ENCODE results near the gene CELF2.

The CELF2 gene

DNA sequence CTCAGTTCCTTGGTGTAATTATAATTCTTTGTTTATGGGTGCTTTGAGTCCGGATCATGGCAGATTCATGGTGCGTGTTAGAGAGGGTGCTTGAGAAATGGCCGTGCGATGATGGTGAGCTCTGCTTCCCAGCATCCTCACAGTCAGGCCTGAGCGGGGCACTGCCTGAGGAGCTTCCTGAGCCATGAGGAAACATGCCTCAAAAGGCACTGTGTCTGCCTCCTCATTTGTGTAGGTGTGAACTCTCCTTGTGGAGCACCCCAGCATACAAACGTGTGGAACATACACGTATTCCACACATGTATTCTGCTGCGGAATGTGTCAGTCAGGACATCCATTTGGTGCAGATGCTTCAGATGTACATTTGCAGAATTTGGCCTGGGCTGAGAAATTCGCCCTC, 205.4 kb downstream of the CELF2 start:
- no peak for DNase-seq (ENCODE audit: low read depth in 2 of 2)

GRCh38 chr10:11223507-11224140, 206.0 kb downstream of the CELF2 start:
- DNase-seq (ENCODE audit: low read depth in 2 of 2): no peak

GRCh38 chr10:11224321-11224720, 206.6 kb downstream of the CELF2 start:
- no peak for DNase-seq (ENCODE audit: low read depth in 2 of 2)

GRCh38 chr10:11224792-11225416, 207.2 kb downstream of the CELF2 start:
- DNase-seq (ENCODE audit: low read depth in 2 of 2): no peak

DNA sequence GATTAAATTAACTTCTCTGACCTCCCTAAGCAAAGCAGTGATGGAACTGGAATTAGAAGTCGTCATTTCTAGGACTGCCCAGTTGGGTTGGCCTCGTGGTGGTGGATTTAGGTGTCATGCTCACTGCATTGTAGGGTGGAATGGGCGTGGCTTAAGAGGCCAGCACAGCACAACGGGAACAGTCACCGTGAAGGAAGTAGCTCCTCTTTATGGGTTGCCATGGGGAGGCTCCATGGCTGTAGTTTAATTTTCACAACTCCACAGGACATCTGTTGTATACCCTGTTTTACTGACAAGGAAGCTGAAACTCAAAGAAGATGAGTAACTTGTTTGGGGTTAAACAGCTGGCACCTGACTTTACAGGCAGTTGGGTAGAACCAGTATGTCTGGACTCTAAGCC, 208.3 kb downstream of the CELF2 start:
- DNase-seq (ENCODE audit: low read depth in 2 of 2): peak in 1 of 2 donors; percentile 29

DNA sequence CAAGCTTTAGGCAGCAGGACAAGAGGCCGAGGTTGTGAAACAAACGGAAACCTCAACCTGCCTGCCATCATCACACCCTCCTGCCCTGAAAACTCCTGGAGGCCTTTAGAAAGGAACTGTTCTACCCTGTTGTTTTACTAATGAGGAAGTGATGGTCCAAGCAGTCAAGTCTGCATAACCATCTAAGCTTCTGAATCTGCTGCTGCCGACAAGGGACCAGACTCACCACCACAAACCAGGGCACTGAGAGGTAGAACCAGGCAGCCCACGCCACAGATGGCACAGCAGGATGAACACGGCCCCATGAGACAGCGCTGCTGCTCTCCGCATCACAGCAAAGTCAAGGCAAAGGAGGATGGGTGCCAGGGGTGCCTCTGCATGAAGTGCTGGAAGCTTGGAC, 209.4 kb downstream of the CELF2 start:
- DNase-seq (ENCODE audit: low read depth in 2 of 2): no peak

DNA sequence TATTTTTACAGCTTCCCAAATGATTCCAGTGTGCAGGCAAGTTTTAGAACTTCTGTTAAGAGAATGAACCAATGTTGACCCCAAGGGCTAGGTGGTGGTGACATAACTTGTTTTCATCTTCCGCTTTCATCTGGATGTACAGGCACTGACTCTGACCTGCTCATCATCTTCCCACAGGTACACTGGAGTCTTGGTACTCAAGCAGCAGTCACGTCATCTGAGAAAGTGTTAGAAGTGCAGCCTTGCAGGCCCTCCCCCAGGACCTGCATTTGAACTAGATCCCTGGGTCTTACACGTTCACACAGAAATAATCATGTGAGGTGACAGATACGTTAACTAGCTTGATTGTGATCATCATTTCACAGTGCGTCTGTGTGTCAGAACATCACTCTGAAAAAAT, 212.2 kb downstream of the CELF2 start:
- DNase-seq (ENCODE audit: low read depth in 2 of 2): no peak

DNA sequence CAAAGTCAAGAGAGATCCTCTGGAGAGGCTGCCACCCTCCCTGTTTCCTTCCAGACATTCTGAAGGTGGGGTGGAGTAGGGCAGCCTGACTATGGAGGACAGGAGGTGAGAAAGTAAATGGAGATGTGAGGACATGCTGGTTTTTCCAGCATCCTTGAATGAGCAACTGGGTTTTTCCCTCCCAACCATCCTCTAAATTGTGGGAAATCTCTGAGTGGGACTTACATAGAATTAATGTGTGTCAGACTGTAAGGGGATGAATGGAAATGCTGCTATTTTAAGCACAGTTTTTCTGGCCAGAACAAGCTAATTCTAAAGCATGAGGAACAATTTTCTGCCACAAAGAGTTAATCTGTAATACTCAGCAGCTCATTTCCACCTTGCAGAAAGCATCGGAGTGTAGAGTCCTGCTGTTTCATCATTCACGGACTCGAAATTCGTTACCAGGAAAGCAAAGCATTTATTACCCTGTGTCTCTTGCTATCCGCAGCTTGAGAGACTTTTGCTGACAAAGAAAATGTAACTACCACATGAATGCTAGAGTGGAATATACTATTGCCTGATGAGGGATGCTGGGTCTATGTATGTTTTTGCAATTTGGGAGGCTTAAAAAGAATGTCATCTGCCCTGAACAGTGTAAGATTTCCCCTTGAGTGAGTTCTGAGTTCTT, 213.0 kb downstream of the CELF2 start:
- DNase-seq (ENCODE audit: low read depth in 2 of 2): no peak

- no peak for DNase-seq (ENCODE audit: low read depth in 2 of 2)
Observed at GRCh38 chr10:11231285-11231684, 213.6 kb downstream of the CELF2 start.

DNA sequence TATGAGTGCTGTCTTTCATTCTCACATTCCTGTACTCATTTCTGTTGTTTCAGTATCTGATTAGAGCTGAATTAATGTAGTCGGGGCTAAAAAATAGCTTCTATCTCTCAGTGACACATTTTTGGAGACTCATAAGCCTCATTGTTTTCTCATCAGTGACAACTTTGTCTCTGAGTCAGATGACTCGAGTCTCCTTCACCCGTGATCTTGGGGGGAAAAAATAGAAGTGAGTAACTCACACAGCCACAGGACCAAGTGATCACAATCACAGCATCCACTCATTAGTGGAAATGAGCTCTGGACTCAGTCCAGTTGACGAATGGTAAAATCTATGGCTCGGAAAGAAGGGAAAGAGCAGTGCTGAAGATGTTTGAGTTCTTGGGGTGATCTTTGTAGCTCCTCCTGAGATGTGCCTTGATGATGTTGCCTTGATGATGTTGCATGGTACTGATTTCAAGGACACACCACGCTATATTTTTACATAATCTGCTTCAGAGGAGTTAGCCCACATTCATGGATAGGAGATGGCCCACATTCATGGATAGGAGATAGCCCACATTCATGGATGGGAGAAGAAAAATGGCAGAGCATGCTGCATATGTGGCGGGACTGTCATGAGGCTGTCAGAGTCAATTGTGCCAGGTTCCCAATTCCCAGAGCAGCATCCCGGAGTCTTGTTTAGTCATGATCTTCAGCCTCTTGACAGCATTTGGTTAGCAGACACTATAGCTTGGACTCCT, 214.7 kb downstream of the CELF2 start:
- no peak for DNase-seq (ENCODE audit: low read depth in 2 of 2)

- no peak for DNase-seq (ENCODE audit: low read depth in 2 of 2)
Observed at GRCh38 chr10:11234857-11235531, 217.3 kb downstream of the CELF2 start.

- no peak for DNase-seq (ENCODE audit: low read depth in 2 of 2)
Observed at GRCh38 chr10:11235771-11236170, 218.1 kb downstream of the CELF2 start.

DNA sequence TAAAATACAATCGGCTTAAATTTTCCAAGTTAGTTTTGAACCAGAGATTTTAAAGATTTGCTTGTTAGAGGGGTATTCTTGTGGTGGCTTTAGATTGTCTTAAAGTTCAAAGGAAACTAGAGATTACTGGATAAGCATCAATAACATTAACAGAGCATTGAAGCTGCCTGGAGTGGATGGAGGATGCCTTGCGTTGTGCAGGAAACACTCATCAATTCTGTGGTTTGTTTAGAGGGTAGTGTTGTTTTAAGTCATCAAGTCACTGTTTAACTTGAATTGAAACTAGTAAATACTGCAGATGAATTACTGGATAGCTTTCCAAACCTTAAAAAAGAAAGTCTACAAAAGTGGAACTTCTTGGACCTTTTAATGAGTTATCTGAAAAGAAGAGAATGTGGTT, 218.6 kb downstream of the CELF2 start:
- no peak for DNase-seq (ENCODE audit: low read depth in 2 of 2)

- no peak for DNase-seq (ENCODE audit: low read depth in 2 of 2)
Observed at GRCh38 chr10:11237571-11237970, 219.9 kb downstream of the CELF2 start.

GRCh38 chr10:11238893-11239292, 221.2 kb downstream of the CELF2 start:
- DNase-seq (ENCODE audit: low read depth in 2 of 2): no peak

DNA sequence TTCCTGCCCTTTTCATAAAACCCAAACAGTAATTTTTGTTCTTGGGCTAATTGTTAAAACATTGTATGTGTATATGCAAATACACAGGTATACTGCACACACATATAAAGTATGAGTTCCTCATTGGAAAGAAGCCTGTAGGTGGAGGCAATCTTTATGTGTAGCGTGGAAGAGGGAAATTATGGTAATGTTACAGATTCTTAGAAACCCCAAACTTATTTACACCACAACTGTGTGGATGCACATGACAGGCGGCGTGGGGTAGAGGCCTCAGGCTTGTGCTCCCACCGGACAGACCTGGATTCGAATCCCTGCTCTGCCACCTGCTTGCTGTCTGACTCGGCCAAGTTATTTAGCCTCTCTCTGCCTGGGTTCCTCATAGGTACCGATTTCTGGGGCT, 223.0 kb downstream of the CELF2 start:
- DNase-seq (ENCODE audit: low read depth in 2 of 2): no peak

GRCh38 chr10:11242443-11243387, 225.0 kb downstream of the CELF2 start:
- DNase-seq (ENCODE audit: low read depth in 2 of 2): no peak

DNA sequence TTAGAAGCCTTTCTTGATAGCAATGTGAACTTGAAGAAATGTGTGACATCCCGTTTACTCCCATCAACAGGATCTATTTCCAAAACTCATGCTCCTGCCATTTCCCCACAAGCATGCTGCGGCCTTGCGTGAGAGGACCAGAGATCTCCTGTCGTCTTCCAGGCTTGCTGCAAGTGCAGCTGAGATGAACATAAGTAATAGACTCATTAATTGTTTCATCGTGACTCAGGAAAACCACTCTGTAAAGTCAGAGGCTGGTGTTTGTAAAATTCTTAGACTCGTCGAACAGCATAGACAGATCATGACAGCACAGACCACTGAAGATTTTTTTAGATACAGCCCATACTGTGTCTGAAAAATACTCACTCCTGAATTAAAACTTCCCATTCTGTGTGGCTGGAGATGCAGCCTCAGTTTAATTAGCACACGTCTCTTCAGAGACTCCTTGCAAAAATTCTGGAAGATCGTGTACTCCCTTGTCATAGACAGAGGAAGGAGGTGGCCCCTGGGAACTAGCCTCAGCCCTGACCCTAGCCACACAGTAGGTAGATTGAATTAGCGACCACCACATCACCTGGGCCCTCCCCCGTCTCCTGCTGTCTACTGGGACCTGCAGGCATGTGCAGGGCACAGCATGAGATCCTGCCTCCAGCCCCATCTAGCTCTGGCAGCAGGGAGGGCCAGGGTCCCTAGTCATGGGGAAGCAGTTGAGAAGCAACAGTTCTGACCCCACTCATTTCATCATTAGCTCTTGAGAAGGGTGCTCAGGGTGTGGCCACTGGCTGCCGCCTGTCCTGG, 226.0 kb downstream of the CELF2 start:
- no peak for DNase-seq (ENCODE audit: low read depth in 2 of 2)

- DNase-seq (ENCODE audit: low read depth in 2 of 2): no peak
Observed at GRCh38 chr10:11245095-11245479, 227.4 kb downstream of the CELF2 start.

DNA sequence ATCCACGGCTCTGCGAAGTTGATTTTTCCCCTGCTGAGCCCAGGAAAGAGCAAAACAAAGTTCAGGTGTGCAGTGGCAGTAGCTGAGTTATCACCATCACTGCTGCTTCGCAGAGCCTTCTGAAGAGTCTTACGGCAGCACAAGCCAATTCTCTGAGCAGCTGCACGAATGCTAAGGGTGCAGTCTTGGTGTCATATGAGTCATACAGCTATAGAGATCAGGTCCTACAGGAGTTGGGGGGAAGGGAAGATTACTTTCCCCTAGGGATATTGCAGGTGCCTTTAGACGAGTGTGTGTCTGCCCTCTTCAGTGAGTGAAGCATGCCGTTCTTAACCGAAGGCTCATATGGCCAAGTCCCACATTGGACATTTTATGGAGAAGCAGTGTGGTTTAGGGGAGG, 227.8 kb downstream of the CELF2 start:
- DNase-seq (ENCODE audit: low read depth in 2 of 2): peak in 1 of 2 donors; percentile 19
